Measurements from ENCODE around the gene RIMS3.

GRCh38 chr1:40701684-40702083, 36.2 kb upstream of the RIMS3 start:
- TF ChIP-seq EZH2 (IDR thresholded peaks at IDR 0.05; ENCODE audit: borderline replicate concordance, low read length) (no peak), CTCF (IDR thresholded peaks at IDR 0.05; ENCODE audit: low read length) (no peak)
